GM21515 (cell line): ENCODE data around the gene GGA3.
"Not testable (repeated sequence)": the region's sequence is repeated elsewhere in the genome, so short reads cannot be mapped to it uniquely, and the experiment has no call there.

Source experiments
- ATAC-seq: cut with Tn5 transposase; IDR thresholded peaks from one replicate; pipeline ENCODE4 v1.9.1; 2021; ENCODE audit not compliant: unreplicated experiment

GGA3 gene

GRCh38 chr17:75227729-75228128 is 33.7 kb downstream of the GGA3 start:
- ATAC-seq = no peak

- ATAC-seq = no peak
Measured at GRCh38 chr17:75225016-75225415, 36.4 kb downstream of the GGA3 start.

GRCh38 chr17:75219815-75220214 is 41.6 kb downstream of the GGA3 start:
- no peak for ATAC-seq

- no peak for ATAC-seq
Measured at GRCh38 chr17:75218131-75218530, 43.3 kb downstream of the GGA3 start.

- ATAC-seq = no peak
Measured at GRCh38 chr17:75209061-75209460, 52.3 kb downstream of the GGA3 start.

GRCh38 chr17:75208161-75208560 is 53.2 kb downstream of the GGA3 start:
- no peak for ATAC-seq

GRCh38 chr17:75207760-75208159 is 53.6 kb downstream of the GGA3 start:
- ATAC-seq = no peak

- not testable (repeated sequence) for ATAC-seq
Measured at GRCh38 chr17:75207050-75207407, 54.4 kb downstream of the GGA3 start.

GRCh38 chr17:75205793-75206163 is 55.6 kb downstream of the GGA3 start:
- ATAC-seq = peak; percentile 10

- ATAC-seq = peak; percentile 65
Measured at GRCh38 chr17:75205037-75205792, 56.2 kb downstream of the GGA3 start, which contains the start of gene NUP85. TSS of gene NUP85 (plus strand) at chr17:75205679. CDS start at chr17:75205762, 83 bp downstream.

GRCh38 chr17:75199886-75200618 is 61.4 kb downstream of the GGA3 start:
- ATAC-seq = no peak

- ATAC-seq = no peak
Measured at GRCh38 chr17:75194879-75195278, 66.5 kb downstream of the GGA3 start.

GRCh38 chr17:75191584-75191983 is 69.8 kb downstream of the GGA3 start:
- ATAC-seq = no peak

- ATAC-seq = no peak
Measured at GRCh38 chr17:75188614-75189013, 72.8 kb downstream of the GGA3 start.
